G401.6 (cell line): ENCODE data around the gene CDH23.
"Not testable (repeated sequence)": the region's sequence is repeated elsewhere in the genome, so short reads cannot be mapped to it uniquely, and the experiment has no call there.

Experiments
- FAIRE-seq: peaks from 2 replicates; lab custom pipeline; 2012; peaks lifted over from hg19 to GRCh38; lab: Jason Lieb, UNC

CDH23 gene

DNA sequence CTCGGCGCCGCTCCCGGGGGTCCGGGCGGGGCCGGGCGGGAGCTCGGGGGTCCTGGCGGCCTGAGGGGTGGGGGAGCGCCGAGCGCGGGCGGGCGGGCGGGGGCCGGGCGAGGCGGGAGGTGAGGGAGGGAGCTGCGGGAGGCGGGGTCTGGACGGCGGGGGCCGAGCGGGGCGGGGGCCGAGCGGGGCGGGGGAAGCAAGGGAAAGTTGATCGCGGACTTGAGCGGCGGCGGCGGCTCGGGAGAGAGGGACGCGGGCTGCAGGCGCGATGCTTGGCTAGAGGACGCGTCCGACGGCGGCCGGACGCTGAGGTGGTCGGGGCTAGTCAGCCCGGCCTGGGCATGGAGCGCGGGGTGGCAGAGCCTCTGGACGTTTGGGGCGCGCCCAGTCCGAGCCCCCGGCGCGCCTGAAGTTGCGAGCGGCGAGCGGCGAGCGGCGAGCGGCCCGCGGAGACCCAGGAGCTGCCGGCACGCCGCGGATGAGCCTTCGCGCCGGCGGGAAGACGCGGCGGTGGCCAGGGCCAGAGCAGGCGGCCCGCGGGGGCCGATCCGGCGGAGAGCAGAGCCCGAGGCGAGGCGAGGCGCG lies at the start of gene CDH23:
Gene CDH23 (plus strand): TSS at position 210 of the 585 bp plus-strand sequence. CDS start 42,912 bp downstream, outside the sequence.
- no peak for FAIRE-seq

DNA sequence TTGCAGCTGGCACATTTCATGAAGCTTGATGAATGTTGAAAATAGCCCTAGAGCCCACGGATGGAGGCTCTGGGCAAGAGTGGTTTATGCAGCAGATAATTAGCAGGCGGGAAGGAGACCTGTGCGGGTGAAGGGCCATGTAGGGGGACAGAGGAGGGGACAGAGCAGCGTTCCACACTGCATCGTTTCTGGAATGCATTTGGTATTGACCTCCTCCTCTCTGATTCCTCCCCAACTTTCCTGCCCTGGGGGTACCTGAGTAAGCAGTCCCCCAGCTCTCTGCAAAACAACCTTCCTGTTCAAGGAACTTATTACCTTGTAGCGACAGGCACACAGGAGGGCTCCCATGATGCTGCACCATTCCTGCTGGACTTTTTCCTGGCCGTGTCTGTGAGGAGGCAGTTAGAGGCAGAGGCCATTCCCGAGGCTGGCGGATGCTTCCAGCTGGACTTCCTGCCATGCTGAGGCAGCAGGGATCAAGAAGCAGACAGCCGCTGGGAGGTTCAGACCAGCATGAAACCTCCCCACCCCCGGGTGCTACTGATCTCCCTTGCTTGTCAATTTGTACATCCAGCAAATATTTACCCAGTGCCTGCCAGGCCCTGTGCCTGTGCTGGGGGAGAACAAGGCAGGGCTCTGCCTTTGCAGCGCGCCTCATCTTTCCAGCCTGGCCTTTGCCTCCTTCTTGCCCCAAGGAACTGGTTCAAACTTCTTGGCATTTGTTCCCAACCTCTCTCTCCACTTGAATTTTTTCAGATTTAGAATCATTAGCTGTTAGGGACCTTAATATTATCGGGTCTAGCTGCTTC lies 48.9 kb upstream of the CDH23 start:
- FAIRE-seq = no peak

DNA sequence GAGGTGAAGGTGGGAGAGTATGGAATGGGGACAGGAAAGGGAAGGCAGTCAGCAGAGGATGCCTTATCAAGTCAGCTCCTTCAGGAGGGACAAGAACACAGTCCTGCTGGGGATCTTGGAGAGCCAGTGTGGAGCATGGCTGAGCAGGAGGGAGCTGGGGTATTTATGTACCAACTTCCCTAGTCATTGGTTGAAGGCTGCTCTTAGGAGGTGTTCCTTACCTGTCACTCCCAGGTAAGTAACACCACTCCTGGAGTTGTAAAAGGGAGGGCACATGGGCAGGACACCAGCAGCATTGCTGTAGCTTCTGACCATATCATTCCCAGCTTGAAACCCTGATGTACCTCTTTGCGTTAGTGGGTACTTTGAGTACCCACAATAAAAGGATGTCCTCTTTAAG lies 47.9 kb upstream of the CDH23 start:
- no peak for FAIRE-seq

DNA sequence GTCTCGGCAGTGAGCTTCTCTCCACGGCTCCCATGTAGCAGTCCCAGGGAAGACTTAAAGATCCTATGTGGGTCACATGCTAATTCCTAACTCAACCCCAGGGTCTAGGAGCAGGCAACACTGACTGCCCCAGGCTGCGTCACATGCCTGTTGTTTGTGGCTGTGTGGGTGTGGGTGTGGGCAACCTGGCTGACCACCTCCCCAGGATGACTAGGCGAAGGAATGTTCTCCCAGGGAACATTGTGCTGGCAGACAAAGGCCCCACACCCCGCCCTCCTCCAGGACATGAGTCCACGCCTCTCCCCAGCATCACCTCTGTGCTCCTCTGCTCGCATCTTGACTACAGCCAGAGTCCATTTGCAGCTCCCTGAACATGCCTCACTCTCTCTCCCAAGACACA lies 47.3 kb upstream of the CDH23 start:
- FAIRE-seq = no peak

DNA sequence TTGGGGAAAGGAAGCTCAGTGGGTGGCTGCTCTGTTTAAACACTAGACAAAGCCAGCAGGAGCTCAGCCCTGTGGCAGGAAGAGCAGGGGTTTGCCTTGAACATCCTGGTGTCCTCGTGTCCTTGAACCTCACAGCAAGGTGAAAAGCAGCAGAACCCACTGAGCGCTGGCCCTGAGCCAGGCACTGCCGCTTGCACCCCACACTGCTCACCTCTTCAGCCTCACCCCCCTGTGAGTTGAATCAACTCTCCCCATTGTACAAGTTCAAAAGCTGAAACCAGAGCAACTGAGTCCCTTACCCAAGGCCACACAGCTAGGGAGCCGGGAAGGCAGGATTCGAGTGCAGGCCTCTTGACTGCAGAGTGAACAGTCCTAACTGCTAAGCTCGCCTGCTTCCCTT lies 45.6 kb upstream of the CDH23 start:
- FAIRE-seq = no peak

DNA sequence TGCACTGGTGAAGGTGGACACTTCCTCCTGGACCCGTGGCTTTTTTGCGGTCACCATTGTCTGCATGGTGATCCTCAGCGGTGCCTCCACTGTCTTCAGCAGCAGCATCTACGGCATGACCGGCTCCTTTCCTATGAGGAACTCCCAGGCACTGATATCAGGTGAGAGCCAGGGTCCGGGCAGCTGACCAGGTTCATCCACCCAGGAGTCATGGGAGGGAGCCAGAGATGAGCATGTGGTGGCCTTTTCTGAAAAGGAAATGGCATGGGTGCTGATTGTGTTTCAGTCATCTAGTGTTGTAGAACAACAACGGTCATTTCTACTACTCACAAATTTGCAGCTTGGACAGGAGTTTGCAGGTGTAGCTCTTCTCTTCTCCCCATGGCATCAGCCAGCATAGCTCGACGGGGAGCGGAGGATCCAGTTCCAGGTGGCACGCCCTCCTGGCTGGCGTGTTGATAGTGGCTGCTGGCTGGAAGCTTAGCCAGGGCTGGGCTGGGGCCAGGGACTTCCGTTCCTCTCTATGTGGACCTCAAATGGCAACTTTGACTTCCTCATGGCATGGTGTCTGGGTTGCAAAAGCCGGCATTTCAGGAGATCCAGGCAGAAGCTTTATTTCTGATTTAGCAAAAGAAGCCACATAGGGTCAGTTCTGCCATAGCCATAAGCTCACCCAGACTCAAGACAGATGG lies 44.9 kb upstream of the CDH23 start:
- FAIRE-seq = no peak

DNA sequence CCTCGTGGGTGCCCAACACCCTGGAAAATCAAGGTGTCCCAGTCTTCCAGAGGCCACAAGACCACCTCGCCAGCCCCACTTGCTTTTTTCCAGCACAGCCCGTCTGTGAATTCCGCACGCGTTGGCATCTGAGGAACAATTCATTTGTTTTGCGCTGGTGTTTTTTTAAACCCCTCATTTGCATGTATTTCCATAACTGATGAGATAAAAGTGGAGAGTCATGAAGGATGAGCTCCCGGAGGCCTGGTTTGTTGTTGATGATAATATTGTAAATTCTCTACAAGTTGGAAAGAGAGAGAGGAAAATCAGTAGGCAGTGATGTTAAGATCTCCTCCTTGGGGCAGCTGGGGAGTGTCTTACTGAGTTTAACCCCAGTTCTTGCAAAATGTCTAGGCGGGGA lies 43.1 kb upstream of the CDH23 start:
- no peak for FAIRE-seq

DNA sequence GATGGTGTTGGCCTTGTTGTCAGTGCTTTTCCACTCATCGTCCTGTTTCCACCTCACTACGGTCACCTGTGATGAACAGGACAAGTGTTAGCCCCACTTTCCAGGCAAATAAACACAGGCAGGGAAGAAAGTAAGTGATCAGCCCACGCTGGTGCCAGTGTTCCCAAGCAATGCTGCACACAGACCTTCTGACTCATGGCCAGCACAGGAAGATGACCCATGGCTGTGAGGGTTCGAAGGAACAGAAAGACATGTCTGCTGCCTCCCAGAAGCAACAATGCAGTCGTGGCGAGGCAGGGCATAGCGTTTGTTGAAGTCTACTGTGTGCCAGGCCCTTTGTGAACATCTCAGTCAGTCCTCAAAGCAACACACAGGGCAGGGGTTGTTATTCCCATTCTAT lies 41.9 kb upstream of the CDH23 start:
- no peak for FAIRE-seq

DNA sequence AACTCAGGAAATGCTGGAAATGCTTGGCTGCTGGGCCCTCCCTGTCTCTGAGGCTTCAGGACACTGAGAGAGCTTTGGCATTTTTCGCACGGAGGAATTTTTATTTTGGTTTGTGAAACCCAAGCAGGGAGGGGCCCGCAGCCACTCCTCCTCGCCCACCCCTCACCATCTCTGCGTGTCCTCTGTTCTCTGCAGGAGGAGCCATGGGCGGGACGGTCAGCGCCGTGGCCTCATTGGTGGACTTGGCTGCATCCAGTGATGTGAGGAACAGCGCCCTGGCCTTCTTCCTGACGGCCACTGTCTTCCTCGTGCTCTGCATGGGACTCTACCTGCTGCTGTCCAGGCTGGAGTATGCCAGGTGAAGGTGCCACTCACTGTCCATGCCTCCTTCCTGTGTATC lies 40.8 kb upstream of the CDH23 start:
- no peak for FAIRE-seq

DNA sequence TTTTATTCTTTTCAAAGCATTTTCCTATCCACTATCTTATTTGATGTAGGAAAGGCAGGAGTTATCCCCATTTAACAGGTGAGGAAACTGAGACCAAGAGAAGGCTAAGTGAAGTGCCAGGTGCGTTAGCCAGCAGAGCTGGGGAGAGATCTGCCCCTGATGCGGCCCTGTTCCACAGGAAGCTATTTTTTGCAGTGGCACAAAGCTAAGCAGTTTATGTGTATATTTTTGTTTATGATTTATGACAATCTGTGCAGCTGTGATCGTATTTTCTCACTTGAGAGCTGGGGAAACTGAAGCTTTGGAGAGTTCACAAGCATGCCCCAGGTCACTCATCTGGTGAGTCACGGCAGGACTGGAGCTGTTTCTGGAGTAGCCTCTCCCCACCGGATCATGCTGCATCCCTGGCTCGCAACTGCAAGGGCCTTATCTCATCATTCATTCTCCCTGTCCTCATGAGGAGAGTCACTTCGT lies 38.9 kb upstream of the CDH23 start:
- no peak for FAIRE-seq

DNA sequence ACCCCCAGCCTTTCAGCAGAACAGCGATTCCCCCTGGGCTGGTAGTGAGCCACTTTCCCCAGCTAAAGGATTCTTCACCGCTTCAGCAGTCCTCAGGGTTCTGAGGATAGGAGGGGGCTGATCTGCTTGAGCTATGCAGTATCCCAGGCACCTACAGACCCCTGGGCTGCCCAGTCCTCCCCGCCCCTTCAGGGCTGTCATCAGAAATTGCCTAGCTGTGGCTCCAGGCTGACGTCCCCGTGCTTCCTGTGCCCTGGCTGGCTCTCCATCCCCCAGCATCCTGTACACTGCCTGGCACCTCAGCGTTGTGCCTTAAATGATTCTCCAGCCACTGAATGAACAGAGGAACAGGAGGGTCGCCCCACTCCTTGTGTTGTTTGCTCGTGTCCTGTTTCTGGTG lies 38.4 kb upstream of the CDH23 start:
- no peak for FAIRE-seq

DNA sequence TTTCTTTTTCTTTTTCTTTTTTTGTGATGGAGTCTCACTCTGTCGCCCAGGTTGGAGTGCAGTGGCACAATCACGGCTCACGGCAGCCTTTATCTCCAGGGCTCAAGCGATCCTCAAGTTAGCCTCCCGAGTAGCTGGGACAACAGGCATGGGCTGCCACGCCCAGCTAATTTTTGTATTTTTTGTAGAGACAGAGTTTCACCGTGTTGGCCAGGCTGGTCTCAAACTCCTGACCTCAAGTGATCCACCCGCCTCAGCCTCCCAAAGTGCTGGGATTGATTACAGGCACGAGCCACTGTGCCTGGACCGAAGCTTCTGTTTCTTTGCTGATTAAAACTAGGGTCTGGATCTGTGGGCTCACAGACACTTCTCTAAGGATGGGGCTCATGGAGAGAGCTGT lies 37.8 kb upstream of the CDH23 start:
- FAIRE-seq = not testable (repeated sequence)

DNA sequence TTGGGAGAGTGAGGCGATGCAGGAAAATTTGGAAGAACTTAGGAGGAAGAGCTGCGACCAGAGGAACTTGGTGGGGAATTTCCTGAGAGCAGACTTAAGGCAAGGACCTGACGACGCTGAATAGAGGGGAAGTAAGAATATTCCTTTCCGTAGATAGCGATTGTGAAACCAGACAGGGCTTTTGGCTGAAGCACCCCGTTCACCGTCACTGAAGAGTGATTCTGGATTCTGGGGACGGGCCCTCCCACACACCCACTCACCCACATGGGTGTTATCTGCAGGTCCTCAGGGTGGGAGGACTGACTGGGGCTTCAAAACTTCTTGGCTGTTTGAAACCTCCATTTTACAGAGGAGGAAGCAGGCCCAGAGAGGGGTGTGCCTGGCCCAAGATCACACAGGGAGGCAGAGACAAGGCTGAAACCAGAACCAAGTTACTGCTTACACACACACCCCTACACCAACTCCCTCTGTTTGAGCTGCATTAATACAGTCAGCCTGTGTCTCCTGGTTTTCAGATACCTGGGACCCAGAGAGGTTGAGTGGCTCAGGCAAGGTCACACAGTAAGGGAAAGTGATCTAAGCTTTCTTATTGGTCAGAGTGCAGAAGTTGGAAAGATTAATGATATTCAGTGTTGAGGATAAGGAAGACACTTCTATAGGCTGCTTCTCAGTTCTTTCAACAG lies 37.2 kb upstream of the CDH23 start:
- no peak for FAIRE-seq

DNA sequence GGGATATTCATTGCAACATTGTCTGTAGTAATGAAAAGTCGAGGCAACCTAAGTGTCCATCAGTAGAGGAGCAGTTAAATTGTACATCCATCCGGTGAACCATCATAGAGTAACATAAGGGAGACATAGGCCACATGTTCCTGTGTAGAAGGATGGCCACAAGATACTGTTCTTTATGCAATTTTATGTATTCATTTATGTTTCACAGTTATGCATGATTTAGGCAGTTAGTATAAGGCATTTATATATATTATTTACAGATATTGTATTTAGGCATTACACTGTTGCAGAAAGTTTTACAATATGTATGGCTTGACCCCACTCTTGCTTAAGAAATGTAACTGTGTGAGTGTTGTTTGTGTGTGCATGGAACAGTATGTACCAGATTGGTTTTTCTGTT lies 36.0 kb upstream of the CDH23 start:
- no peak for FAIRE-seq

DNA sequence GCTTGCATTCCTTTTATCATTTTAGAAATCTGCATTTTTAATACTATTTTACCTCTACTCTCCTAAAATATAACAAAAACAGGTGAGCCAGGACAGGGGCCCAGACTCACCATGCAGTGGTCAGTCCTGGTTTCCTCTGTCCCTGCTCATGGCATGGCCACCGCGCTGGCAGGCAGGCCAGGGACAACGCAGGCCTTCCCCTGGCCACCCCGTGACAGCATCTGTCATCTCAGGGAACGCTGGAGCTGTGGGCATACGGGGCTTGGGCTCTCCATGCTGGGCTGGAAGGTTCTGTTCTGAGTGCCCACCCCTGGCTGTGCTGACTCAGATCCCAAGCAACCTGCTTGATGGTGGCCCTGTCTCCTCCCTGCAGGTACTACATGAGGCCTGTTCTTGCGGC lies 35.1 kb upstream of the CDH23 start:
- FAIRE-seq = no peak

DNA sequence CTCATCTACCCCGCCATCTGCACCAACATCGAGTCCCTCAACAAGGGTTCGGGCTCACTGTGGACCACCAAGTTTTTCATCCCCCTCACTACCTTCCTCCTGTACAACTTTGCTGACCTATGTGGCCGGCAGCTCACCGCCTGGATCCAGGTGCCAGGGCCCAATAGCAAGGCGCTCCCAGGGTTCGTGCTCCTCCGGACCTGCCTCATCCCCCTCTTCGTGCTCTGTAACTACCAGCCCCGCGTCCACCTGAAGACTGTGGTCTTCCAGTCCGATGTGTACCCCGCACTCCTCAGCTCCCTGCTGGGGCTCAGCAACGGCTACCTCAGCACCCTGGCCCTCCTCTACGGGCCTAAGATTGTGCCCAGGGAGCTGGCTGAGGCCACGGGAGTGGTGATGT lies 34.6 kb upstream of the CDH23 start:
- FAIRE-seq = no peak

DNA sequence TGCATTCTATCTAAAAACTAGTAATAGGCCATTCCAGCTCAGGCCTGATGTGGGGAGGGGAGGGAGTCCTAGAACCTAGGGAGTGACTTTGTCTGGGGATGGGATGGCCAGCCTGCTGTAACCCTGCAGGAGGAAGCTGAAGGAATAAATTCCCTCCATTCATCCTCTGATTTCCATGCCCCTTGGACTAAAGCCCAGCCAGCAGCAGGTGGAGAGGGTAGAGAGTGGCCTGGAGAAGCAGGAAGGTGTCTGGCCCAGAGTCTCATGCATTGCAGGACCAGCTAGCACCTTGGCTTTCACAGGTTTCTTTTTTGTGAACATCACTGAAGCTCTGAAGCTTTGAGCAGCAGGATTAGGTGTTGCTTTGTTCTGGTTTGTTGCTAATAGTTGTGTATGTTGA lies 32.8 kb upstream of the CDH23 start:
- no peak for FAIRE-seq

DNA sequence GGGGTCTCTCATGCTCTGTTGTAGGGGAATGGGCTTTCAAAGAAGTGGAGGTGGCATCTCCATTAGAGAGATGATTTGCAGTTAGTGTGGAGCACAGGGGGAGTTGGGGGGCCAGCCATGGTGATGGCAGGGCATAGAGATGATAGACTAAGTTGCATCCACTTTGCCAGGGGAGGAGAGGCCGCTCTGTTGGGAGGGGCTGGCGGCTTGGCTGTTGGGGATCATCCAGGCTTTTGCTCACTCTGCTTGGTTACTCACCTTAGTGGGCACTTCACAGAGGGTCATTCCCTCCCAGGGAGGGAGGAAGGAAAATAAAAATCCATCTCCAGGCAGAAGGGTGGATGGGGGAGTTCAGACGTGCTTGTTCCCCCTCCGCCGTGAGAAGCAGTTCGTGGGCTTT lies 31.4 kb upstream of the CDH23 start:
- FAIRE-seq = no peak

DNA sequence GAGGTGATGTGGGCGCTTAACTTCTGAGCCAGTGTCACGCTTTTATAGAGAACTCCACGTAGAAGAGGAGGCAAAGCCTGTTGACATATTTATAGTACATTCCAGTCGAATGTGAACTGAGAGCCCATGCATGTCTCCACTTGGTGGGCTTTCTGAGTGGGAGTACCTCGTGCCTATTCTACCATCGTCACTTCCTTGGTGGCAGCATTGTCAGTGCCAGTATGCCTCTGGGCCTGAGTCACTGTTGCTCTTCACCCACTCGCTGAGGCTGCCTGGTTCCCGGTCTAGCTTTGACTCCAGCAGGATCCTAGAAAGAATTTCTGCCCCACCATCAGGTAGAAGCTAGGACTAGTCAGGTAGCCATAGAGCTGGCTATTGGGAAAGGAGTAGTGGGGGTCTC lies 30.0 kb upstream of the CDH23 start:
- FAIRE-seq = no peak

DNA sequence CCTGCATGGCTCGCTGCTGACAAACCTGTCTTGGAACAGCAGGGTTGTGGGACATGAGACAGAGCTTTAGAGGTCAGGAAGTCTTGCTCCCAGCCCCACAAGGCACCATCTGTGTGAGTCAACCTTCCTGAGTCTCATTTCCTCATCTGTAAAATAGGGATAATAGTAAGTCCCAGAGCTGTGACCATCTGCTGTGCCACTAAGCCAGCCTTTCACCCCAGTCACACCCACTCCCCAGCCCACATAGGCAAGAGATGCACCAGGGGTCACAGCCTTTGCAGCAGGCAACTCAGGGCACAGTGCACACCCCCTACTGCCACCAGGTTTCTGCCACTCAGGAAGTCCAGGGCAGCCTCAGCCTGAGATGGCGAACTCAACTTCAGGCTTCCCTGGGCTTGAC lies 29.4 kb upstream of the CDH23 start:
- no peak for FAIRE-seq

DNA sequence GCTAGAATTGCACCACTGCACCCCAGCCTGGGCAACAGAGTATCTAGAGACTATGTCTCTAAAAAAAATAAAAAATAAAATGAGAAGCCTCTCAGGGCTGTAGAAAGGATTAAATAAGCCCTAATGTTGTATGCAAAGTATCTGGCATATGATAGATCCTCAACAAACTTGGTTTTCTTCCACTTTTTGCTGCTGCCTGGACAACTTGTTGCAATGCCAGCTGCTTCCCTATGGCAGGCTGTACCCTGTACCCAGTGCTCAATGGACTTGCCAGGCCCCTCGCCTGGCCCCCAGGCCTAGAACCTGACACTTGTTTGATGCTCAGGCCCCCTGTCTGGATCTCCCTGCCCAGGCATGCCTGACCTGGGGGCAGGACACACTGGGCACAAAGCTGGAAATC lies 28.5 kb upstream of the CDH23 start:
- no peak for FAIRE-seq

DNA sequence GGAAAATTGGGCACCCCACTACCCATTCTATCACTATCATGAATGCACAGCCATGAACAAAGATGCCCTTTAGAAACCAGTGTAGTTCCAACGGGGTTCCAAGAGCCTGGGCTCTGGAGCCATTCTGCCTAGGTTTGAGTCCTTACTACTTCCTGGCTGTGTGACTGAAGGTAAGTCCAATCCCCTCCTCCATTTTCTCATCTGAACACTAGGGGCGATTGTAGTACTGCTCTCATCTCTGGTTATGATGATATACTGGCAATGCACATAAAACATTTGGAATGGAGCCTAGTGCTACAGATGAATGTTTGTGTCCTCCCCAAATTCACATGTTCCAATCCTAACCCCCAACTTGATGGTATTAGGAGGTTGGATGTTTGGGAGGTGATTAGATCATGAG lies 28.1 kb upstream of the CDH23 start:
- FAIRE-seq = no peak

DNA sequence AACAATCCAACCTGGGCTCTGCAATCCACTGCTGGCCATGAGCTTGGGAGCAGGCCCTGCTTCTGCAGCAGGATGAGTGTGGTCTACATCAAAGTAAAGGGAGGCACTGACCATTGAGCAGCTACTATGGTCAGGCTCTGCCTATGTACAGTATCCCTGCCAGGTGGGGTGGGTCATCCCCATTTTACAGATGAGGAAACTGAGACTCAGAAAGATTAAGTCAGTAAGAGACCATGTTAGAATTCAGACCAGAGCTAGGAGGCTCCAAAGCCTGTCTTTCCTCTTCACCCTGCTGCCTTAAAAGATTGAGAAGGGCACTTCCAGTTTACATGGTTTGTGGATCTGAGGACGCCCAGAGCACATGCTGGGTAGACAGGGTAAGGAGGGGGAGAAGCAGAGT lies 27.1 kb upstream of the CDH23 start:
- no peak for FAIRE-seq
